ENCODE results near the gene ACKR2. TPM values are rescaled to one million over a fixed set of nuclear protein-coding genes. Genes with fewer than 3 reads are reported as not detected.

Gene ACKR2
- total RNA-seq, 1 experiment from 2014 or later, result 0.76 TPM

GRCh38 chr3:42875325-42876151 is 66.3 kb downstream of the ACKR2 start, which contains the start of gene CYP8B1 (continued):
- TF ChIP-seq TCF7L2 (IDR thresholded peaks at IDR 0.05; ENCODE audit: borderline replicate concordance, extremely low read depth, insufficient read depth, insufficient read length), result no peak
- TF ChIP-seq EZH2phosphoT487 (IDR thresholded peaks at IDR 0.05; ENCODE audit: borderline replicate concordance), result no peak
- TF ChIP-seq SP1 (IDR thresholded peaks at IDR 0.05; ENCODE audit: low read depth), result no peak
- TF ChIP-seq CTCF (IDR thresholded peaks at IDR 0.05 in 2 of 3, conservative IDR thresholded peaks at IDR 0.05 in 1 of 3; ENCODE audit: borderline replicate concordance in 1 of 3, insufficient read depth in 1 of 3, low read depth in 2 of 3, low read length in 2 of 3), result no peak
- no peak for TF ChIP-seq FOSL1 (IDR thresholded peaks at IDR 0.05; ENCODE audit: low read depth)

GRCh38 chr3:42876401-42876800 is 67.2 kb downstream of the ACKR2 start:
- DNase-seq (ENCODE audit: low read depth, low spot score) (no peak), ATAC-seq (no peak)
- no peak overlapping the region for H3K27ac ChIP-seq (ENCODE audit: low read depth, low read length)
- ChIA-PET POLR2A (no interaction called here), CTCF (no interaction called here), RAD21 (ENCODE audit: low non-redundant PET in 1 of 2, low total read pairs in 2 of 2, uncharacterized antibody in 2 of 2, unreplicated experiment in 2 of 2) (no interaction called here)
- no peaks in the 10 kb centered on the region for H3K27me3 ChIP-seq (ENCODE audit: insufficient read depth, low read length)
- no peaks in the 10 kb centered on the region for H4K20me1 ChIP-seq (ENCODE audit: insufficient read depth)
- peaks cover 0 to 11% of the 10 kb centered on the region in 2 experiments; a peak in 3 of 4 replicates for H3K4me1 ChIP-seq (ENCODE audit: control insufficient read depth in 1 of 2, insufficient read depth in 2 of 2, low read length in 2 of 2)
- no peak overlapping the region for H3K9ac ChIP-seq (ENCODE audit: low read length)
- H3K79me2 ChIP-seq (ENCODE audit: insufficient read depth, low read length), result no peaks in the 10 kb centered on the region
- no peaks in the 10 kb centered on the region for H3K36me3 ChIP-seq (ENCODE audit: control insufficient read depth in 1 of 2, insufficient read depth in 2 of 2, low read length in 2 of 2)
- intact Hi-C loops (cut with micrococcal nuclease), result no loop called here
- H3K9me2 ChIP-seq (ENCODE audit: insufficient read depth), result no peaks in the 10 kb centered on the region
- H2AFZ ChIP-seq (ENCODE audit: low read depth, low read length, poor library complexity, severe bottlenecking), result no peak overlapping the region
- H3K9me3 ChIP-seq (ENCODE audit: control insufficient read depth in 1 of 2, insufficient read depth in 1 of 2, low read depth in 1 of 2, low read length in 2 of 2), result no peaks in the 10 kb centered on the region
- H3K4me3 ChIP-seq (replicated peaks in 1 of 2; ENCODE audit: low read depth in 1 of 2, low read length in 2 of 2), result no peak overlapping the region
- no TSS peak for BruUV-seq (replicated peaks)
- no peak overlapping the region for H3K4me2 ChIP-seq (ENCODE audit: low read length)
- TF ChIP-seq POLR2A (IDR thresholded peaks at IDR 0.05; ENCODE audit: borderline replicate concordance, extremely low read depth, insufficient read depth, insufficient read length) (no peak), REST (IDR thresholded peaks at IDR 0.05; ENCODE audit: low read depth) (no peak), RAD21 (IDR thresholded peaks at IDR 0.05; ENCODE audit: low read depth) (no peak), JUND (IDR thresholded peaks at IDR 0.05) (no peak), SP1 (IDR thresholded peaks at IDR 0.05; ENCODE audit: low read depth) (no peak), ELF1 (IDR thresholded peaks at IDR 0.05; ENCODE audit: borderline replicate concordance, low read depth) (no peak), FOSL1 (IDR thresholded peaks at IDR 0.05; ENCODE audit: low read depth) (no peak), POLR2AphosphoS5 (IDR thresholded peaks at IDR 0.05; ENCODE audit: low read depth, low read length) (no peak), CTCF (IDR thresholded peaks at IDR 0.05 in 2 of 3, conservative IDR thresholded peaks at IDR 0.05 in 1 of 3; ENCODE audit: borderline replicate concordance in 1 of 3, insufficient read depth in 1 of 3, low read depth in 2 of 3, low read length in 2 of 3) (no peak), CBX3 (IDR thresholded peaks at IDR 0.05; ENCODE audit: low read depth) (no peak), TCF7L2 (IDR thresholded peaks at IDR 0.05; ENCODE audit: borderline replicate concordance, extremely low read depth, insufficient read depth, insufficient read length) (no peak), ZNF274 (IDR thresholded peaks at IDR 0.05; ENCODE audit: low read depth, low read length) (no peak), CEBPB (IDR thresholded peaks at IDR 0.05; ENCODE audit: low read depth) (no peak), MAX (IDR thresholded peaks at IDR 0.05) (no peak)
